Panc1 (cell line): ENCODE data around the gene GGT1. TPM values are rescaled to one million over a fixed set of nuclear protein-coding genes. Genes with fewer than 3 reads are reported as not detected.

ENCODE experiments used
- ATAC-seq: fragments of 200-7000 bp; cut with Tn5 transposase; 2 replicates; pipeline ENCODE4 v1.9.1; 2020; ENCODE audit warnings: mild to moderate bottlenecking, moderate library complexity
- BruUV-seq: library from RNA; stranded (reverse); fragments of 400-500 nt; replicated peaks from 2 replicates; lab custom pipeline; 2021; lab: Mats Ljungman, UMichigan
- CTCF ChIA-PET: fragments of 300-600 bp; sonication (Branson Sonifier 250); formaldehyde crosslinking; loops from one replicate; lab custom pipeline; 2022; ENCODE audit warnings: antibody characterized with exemption; lab: Charles Lee
- POLR2A ChIA-PET: fragments of 300-600 bp; sonication (Branson Sonifier 250); formaldehyde crosslinking; loops from one replicate; lab custom pipeline; 2022; ENCODE audit warnings: antibody characterized with exemption; lab: Charles Lee
- DNase-seq: peaks from one replicate; pipeline ENCODE4 v3.0.0-alpha.2; 2010; ENCODE audit warnings: low read depth, low spot score
- H3K27ac ChIP-seq: 2 replicates; pipeline ENCODE4 v1.5.1; 2011; ENCODE audit warnings: mild to moderate bottlenecking, low read length, inconsistent platforms
- H3K27me3 ChIP-seq: fragments of 200-500 bp; sonication (Bioruptor generic); 2 replicates; pipeline ENCODE4 v1.6.0; 2014; ENCODE audit warnings: low read length, inconsistent platforms; ENCODE audit not compliant: control insufficient read depth, insufficient read depth
- H3K36me3 ChIP-seq: fragments of 200-500 bp; sonication (Bioruptor generic); 2 replicates; pipeline ENCODE4 v1.5.1; 2014; ENCODE audit warnings: inconsistent platforms, mild to moderate bottlenecking, low read length, moderate library complexity; ENCODE audit not compliant: control insufficient read depth, insufficient read depth
- H3K4me1 ChIP-seq: 2 replicates; pipeline ENCODE4 v1.5.1; 2011; ENCODE audit warnings: inconsistent platforms, mild to moderate bottlenecking, low read length, moderate library complexity; ENCODE audit not compliant: control insufficient read depth, insufficient read depth
- H3K4me3 ChIP-seq, 2 experiments: 2 replicates each; pipeline ENCODE4 v1.5.1; 2011 to 2012; ENCODE audit warnings: low read depth in 2 of 2, low read length in 2 of 2, mild to moderate bottlenecking in 2 of 2, inconsistent platforms in 1 of 2, moderate library complexity in 1 of 2
- H3K9me3 ChIP-seq: fragments of 200-500 bp; sonication (Bioruptor generic); 2 replicates; pipeline ENCODE4 v1.5.1; 2014; ENCODE audit warnings: low read depth, mild to moderate bottlenecking, inconsistent platforms, low read length, moderate library complexity; ENCODE audit not compliant: control insufficient read depth, insufficient read depth
- POLR2AphosphoS5 ChIP-seq: IDR thresholded peaks from 2 replicates; pipeline ENCODE4 v1.6.1; 2012; ENCODE audit warnings: mild to moderate bottlenecking, low read depth, low read length, moderate library complexity
- SIN3A ChIP-seq: IDR thresholded peaks from 2 replicates; pipeline ENCODE4 v1.6.1; 2012; ENCODE audit warnings: low read depth, mild to moderate bottlenecking, low read length, moderate library complexity, borderline replicate concordance; ENCODE audit not compliant: insufficient read depth
- TCF7L2 ChIP-seq: IDR thresholded peaks from 2 replicates; pipeline ENCODE4 v1.6.1; 2011; ENCODE audit warnings: mild to moderate bottlenecking, low read depth, low read length, inconsistent platforms
- in situ Hi-C: cut with HindIII; loops from 2 replicates; pipeline ENCODE4 v1.10.0; 2016; ENCODE audit warnings: low sequenced_read_pairs, low pct_unique_long_range_greater_than_20kb
- intact Hi-C: fragments of 100-400 bp; cut with micrococcal nuclease; formaldehyde crosslinking; loops from one replicate; pipeline ENCODE4 v1.10.0; 2022; ENCODE audit not compliant: unreplicated experiment
- total RNA-seq: library from RNA; stranded (reverse); gene quantifications from one replicate; pipeline ENCODE4 v1.2.1, GENCODE V29; 2021; ENCODE audit not compliant: unreplicated experiment
- TF ChIP-seq, protein P1 (sequence below), 2 experiments: IDR thresholded peaks; 2 replicates each; pipeline ENCODE4 v1.6.1; 2011 to 2012; ENCODE audit warnings: low read depth in 2 of 2, control low read depth in 1 of 2, low read length in 1 of 2, mild to moderate bottlenecking in 1 of 2, moderate library complexity in 1 of 2; ENCODE audit not compliant: insufficient read depth in 1 of 2
- TF ChIP-seq, protein P2 (sequence below): fragments of 450-650 bp; IDR thresholded peaks from 2 replicates; pipeline ENCODE4 v1.5.1; 2017; ENCODE audit warnings: mild to moderate bottlenecking

Gene GGT1
- total RNA-seq, 1 experiment from 2014 or later: 2.6 TPM

DNA sequence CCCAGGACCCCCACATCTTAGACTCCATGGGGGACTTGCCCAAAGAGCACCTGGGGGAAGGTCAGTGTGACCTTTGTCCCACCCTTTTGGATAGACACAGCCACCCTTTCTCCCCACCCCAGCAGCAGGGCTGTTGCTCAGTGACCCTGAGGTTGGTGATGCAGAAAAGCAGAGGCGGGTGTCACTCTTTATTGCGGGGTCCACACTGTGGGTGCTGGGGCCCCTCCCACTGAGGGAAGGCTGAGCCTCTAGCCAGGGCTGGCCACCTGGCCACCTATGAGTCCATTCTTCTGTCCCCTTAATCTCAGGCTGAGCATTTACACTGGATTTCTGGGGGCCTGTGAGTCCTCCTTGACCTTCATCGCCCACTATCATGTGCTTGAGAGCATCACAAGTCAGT lies 17.5 kb upstream of the GGT1 start:
- no TSS peak for BruUV-seq
- POLR2A ChIA-PET: no interaction called here
- H3K36me3 ChIP-seq: no peaks in the 10 kb centered on the region
- no peaks in the 10 kb centered on the region for H3K27me3 ChIP-seq
- CTCF ChIA-PET: interaction anchor here (0.7 kb wide), 1 partner anchor 210 kb away, joined by 3 read pairs; no protein-coding TSS in a partner anchor
- in situ Hi-C loops (no loop called here), intact Hi-C loops (no loop called here)
- no peak overlapping the region for H3K4me3 ChIP-seq
- ATAC-seq (no peak), DNase-seq (no peak)
- TF ChIP-seq SIN3A: no peak
- TF ChIP-seq, protein P1, sequence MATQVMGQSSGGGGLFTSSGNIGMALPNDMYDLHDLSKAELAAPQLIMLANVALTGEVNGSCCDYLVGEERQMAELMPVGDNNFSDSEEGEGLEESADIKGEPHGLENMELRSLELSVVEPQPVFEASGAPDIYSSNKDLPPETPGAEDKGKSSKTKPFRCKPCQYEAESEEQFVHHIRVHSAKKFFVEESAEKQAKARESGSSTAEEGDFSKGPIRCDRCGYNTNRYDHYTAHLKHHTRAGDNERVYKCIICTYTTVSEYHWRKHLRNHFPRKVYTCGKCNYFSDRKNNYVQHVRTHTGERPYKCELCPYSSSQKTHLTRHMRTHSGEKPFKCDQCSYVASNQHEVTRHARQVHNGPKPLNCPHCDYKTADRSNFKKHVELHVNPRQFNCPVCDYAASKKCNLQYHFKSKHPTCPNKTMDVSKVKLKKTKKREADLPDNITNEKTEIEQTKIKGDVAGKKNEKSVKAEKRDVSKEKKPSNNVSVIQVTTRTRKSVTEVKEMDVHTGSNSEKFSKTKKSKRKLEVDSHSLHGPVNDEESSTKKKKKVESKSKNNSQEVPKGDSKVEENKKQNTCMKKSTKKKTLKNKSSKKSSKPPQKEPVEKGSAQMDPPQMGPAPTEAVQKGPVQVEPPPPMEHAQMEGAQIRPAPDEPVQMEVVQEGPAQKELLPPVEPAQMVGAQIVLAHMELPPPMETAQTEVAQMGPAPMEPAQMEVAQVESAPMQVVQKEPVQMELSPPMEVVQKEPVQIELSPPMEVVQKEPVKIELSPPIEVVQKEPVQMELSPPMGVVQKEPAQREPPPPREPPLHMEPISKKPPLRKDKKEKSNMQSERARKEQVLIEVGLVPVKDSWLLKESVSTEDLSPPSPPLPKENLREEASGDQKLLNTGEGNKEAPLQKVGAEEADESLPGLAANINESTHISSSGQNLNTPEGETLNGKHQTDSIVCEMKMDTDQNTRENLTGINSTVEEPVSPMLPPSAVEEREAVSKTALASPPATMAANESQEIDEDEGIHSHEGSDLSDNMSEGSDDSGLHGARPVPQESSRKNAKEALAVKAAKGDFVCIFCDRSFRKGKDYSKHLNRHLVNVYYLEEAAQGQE (IDR thresholded peaks at IDR 0.05; ENCODE audit: insufficient read depth in 1 of 2, low read depth in 2 of 2, low read length in 1 of 2): no peak
- no peaks in the 10 kb centered on the region for H3K4me1 ChIP-seq
- H3K27ac ChIP-seq: no peak overlapping the region
- H3K9me3 ChIP-seq: no peaks in the 10 kb centered on the region

DNA sequence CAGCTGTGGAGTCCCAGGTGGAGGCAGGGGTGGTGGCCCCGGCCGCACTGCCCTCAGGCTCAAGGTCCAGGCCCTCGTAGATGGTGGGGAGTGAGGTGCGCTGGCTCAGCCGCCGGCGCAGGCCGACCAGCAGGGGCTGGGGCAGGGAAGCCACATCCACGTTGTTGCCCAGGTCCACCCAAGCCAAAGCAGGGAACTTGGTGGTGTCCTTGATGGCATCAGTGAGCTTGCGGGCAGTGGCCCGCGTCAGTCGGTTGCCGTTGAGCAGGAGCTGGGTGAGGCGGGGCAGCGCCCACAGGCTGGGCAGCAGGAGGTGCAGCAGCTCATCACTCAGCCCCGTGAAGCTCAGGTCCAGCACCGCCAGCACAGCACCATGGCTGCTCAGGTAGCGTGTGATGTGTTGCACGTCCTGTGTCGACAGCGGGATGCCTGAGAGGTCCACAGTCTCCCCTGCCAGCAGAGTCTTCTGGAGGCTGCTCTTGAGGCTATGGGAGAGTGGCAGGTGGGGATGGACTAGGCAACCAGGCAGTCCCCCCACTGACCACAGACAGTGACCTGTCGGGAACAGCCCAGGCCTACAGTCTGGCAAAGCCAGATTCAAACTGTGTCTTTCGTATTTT lies 17.0 kb upstream of the GGT1 start:
- no peak overlapping the region for H3K27ac ChIP-seq
- ATAC-seq: no peak
- ChIA-PET CTCF (no interaction called here), POLR2A (no interaction called here)
- no peak overlapping the region for H3K4me3 ChIP-seq
- intact Hi-C loops: no loop called here
- in situ Hi-C loops: no loop called here
- TF ChIP-seq POLR2AphosphoS5: no peak
- TF ChIP-seq, protein P2, sequence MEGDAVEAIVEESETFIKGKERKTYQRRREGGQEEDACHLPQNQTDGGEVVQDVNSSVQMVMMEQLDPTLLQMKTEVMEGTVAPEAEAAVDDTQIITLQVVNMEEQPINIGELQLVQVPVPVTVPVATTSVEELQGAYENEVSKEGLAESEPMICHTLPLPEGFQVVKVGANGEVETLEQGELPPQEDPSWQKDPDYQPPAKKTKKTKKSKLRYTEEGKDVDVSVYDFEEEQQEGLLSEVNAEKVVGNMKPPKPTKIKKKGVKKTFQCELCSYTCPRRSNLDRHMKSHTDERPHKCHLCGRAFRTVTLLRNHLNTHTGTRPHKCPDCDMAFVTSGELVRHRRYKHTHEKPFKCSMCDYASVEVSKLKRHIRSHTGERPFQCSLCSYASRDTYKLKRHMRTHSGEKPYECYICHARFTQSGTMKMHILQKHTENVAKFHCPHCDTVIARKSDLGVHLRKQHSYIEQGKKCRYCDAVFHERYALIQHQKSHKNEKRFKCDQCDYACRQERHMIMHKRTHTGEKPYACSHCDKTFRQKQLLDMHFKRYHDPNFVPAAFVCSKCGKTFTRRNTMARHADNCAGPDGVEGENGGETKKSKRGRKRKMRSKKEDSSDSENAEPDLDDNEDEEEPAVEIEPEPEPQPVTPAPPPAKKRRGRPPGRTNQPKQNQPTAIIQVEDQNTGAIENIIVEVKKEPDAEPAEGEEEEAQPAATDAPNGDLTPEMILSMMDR: no peak
- TF ChIP-seq SIN3A: no peak
- TF ChIP-seq, protein P1 (IDR thresholded peaks at IDR 0.05; ENCODE audit: insufficient read depth in 1 of 2, low read depth in 2 of 2, low read length in 1 of 2): no peak
- no peak for TF ChIP-seq TCF7L2
- H3K27me3 ChIP-seq: no peaks in the 10 kb centered on the region
- H3K4me1 ChIP-seq: no peaks in the 10 kb centered on the region
- no peaks in the 10 kb centered on the region for H3K36me3 ChIP-seq
- no peak for DNase-seq
- no peaks in the 10 kb centered on the region for H3K9me3 ChIP-seq
- no TSS peak for BruUV-seq
